ENCODE results near the gene BTNL9.

DNA sequence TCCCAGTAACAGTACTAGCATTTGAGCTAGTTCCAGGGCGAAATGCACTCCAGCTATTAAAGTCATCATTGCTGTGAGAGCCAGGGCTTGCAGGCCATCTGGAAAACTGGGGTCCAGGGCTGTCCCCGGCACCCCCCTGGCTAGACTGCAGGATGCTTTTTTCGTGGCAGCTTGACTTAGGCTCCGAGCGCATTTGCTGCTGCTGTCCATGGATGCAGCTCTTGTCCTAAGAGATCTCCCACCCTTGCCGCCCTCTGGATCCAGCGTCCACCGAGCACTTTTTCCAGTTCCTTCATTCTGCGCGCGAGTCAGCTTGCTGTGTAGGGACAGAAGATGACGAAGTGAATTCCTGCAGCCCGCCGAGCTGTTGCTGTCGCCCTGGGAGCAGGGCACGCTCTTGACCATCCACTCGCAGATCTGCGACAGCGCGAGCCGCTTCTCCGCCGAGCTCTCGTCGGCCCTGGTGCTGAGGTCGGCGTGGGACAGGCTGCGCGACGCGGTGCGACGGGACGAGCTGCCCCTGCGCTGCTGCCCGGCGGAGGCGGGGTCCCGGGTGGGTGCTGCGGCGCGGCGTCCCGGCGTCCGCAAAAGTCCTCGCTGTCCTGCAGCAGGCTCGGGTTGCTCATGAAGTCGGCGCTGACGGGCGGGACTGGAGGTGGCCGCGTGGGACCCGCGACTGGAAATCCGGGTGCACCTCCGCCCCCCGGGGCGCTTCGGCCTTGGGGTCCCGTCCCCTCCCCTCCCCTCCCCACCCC, 60.2 kb downstream of the BTNL9 start:
- TF ChIP-seq, protein P1, sequence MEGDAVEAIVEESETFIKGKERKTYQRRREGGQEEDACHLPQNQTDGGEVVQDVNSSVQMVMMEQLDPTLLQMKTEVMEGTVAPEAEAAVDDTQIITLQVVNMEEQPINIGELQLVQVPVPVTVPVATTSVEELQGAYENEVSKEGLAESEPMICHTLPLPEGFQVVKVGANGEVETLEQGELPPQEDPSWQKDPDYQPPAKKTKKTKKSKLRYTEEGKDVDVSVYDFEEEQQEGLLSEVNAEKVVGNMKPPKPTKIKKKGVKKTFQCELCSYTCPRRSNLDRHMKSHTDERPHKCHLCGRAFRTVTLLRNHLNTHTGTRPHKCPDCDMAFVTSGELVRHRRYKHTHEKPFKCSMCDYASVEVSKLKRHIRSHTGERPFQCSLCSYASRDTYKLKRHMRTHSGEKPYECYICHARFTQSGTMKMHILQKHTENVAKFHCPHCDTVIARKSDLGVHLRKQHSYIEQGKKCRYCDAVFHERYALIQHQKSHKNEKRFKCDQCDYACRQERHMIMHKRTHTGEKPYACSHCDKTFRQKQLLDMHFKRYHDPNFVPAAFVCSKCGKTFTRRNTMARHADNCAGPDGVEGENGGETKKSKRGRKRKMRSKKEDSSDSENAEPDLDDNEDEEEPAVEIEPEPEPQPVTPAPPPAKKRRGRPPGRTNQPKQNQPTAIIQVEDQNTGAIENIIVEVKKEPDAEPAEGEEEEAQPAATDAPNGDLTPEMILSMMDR (IDR thresholded peaks at IDR 0.05): no peak
- no peak for TF ChIP-seq POLR2A (IDR thresholded peaks at IDR 0.05)
